Right lobe of liver (tissue), 4 donors: Measurements from ENCODE around the gene DECR2.

Source experiments
- POLR2A ChIP-seq: fragments of 450-650 bp; IDR thresholded peaks from one replicate; pipeline ENCODE4 v1.6.1; 2017; ENCODE audit warnings: antibody characterized with exemption, mild to moderate bottlenecking
- TF ChIP-seq, protein P1 (sequence below), 4 donors: fragments of 200-600 bp in 3 of 4; fragments of 450-650 bp in 1 of 4; IDR thresholded peaks; one replicate each; pipeline versions ENCODE4 v1.5.1 to v1.8.0; 2016 to 2022; ENCODE audit warnings: antibody characterized with exemption in 4 of 4, mild to moderate bottlenecking in 2 of 4
- donor health status: DM: no; HTN: no; CAD: no.
- donor health status: DM: no; HTN: no; CAD: no.
- donor health status: DM: no; HTN: yes; CAD: no.

DNA sequence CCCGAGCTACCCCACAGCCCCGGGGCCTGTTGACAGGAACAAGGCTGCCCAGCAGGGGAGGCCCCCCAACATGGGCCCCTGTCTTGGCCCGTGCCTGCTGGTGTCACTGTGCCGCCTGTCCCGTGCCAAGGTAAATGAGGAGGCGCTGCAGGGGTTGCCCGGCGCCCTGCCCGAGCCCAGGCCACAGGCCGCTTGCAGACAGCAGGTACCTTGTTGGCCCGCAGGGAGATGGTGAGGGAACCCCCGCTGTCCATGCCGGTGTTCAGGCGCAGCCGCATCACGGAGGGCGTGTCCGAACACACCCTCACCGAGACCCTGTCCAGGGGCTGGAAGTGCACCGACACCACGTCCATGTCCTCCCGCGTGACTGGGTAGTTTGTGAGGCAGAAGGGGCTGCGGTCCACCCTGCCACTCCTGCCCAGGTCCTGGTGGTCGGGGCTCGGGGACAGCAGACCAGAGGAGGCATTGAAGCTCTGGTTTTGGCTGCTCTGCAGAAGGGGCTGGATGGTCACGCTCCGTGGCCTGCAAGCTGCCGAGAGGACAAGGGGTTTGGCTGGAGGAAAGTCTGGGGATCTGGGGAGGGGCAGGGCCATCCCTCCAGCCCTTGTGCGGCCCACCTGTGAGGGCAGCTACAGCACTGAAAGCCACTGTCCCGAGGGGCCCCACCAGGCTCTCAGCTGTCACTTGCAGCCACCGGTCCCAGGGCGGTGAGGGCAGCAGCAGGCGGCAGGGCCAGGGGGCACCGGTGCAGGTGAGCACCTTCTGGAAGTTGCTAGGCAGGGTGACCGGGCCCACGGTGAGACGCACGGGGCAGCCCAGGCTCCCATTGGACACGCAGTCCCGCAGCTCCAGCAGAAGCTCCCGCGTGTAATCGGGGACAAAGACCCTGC lies 25.5 kb upstream of the DECR2 start:
- TF ChIP-seq, protein P1, sequence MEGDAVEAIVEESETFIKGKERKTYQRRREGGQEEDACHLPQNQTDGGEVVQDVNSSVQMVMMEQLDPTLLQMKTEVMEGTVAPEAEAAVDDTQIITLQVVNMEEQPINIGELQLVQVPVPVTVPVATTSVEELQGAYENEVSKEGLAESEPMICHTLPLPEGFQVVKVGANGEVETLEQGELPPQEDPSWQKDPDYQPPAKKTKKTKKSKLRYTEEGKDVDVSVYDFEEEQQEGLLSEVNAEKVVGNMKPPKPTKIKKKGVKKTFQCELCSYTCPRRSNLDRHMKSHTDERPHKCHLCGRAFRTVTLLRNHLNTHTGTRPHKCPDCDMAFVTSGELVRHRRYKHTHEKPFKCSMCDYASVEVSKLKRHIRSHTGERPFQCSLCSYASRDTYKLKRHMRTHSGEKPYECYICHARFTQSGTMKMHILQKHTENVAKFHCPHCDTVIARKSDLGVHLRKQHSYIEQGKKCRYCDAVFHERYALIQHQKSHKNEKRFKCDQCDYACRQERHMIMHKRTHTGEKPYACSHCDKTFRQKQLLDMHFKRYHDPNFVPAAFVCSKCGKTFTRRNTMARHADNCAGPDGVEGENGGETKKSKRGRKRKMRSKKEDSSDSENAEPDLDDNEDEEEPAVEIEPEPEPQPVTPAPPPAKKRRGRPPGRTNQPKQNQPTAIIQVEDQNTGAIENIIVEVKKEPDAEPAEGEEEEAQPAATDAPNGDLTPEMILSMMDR (IDR thresholded peaks at IDR 0.05), result no peak
- TF ChIP-seq POLR2A, result no peak
